ENCODE data around the gene CREG1.
"Not testable (repeated sequence)": the region's sequence is repeated elsewhere in the genome, so short reads cannot be mapped to it uniquely, and the experiment has no call there.

Gene CREG1

DNA sequence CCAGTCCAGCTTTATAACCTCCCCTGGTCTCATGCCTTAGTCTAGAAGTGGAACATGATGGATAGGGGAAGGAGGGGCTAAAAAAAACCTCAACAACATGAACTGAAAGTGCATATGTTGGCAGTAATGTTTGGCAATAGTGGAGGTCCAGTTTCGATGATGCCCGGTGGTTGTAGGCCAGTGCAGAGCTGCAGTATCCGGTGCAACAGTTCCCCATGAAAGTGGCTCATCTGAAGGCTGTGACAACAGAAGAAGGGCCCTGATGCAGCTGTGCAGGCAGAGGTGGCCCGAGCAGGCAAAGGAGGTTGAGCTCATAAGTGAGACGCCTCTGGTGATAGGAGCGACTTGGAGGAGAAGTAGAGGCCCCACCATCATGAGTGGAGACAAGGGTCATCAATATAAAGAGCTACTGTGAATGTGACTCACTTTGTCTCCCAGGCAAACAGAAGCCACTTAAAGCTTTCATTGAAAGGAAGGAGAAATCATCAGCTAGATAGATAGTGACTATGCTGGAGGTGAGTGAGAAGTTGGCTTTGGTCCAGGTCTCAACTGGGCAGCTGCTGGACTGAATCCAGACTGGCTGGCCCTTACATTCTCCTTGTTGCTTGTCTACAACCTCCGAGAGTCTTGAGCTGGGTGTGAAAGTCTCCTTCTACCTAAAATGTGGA is 10.2 kb upstream of the CREG1 start:
- no peak for DNase-seq

DNA sequence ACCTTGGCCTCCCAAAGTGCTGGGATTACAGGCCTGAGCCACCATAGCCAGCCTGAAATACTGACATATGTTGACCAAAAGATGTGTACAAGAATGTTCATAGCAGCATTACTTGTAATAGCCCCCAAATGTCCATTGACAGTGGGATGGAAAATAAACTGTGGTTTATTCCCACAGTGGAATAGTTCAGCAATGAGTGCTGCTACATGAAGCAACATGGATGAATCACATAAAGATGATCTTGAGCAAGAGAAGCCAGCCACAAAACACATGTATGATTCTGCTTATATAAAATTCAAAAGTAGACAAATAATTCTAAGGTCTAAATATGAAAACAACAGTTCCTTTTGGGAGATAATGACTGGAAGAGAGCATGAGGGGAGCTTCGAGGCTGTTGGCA is 9.1 kb upstream of the CREG1 start:
- DNase-seq, result no peak

DNA sequence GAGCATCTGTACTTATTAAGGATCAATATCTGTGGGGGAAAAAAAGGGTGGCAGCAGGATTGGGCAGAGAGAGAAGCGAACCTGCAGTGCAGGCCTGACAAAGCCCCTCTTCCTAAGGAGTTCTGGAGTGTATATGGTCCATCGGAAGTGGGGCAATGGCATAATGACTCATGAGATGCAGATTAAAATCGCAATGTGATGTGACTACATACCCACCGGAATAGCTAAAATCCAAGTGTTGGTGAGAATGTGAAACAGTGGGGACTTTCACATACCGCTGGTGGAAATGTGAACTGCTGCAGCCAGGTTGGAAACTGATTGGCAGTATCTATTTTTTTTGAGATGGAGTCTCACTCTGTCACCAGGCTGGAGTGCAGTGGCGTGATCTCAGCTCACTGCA is 8.2 kb upstream of the CREG1 start:
- no peak for DNase-seq

DNA sequence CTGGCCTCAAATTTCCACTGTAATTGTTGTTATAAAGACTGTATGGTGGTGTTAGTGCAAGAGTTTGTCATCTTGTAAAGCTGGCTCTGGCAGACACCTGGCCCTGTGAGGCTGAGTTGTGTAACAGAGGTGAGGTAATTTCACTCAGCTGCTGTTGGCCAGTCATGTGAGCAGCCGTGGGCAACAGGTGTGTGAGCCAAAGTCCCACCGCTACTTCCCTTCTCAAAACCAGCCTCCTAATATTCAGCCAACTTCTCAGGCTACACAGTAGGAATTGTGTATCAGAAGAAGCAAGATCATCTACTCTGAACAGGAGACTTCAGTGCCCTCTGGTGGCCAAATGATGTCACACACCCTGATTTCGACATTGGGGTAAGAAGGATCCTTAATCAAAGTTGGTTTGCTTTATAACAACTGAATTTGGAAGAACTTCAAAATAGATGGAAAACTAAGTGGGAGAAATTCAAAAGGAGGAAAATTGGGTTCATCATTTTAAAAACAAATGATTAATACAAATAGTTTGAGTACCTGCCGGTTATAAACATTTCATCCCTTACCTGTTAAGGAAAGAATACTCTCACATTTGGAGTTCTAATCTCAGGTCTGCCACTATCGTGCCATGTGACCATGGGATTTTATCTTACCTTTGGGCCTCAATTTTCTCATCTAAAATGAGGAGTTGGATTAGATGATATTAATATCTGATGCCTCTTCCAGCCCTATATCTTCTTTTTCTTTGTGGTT is 2.6 kb upstream of the CREG1 start:
- DNase-seq, result peak; percentile 80 to 85

DNA sequence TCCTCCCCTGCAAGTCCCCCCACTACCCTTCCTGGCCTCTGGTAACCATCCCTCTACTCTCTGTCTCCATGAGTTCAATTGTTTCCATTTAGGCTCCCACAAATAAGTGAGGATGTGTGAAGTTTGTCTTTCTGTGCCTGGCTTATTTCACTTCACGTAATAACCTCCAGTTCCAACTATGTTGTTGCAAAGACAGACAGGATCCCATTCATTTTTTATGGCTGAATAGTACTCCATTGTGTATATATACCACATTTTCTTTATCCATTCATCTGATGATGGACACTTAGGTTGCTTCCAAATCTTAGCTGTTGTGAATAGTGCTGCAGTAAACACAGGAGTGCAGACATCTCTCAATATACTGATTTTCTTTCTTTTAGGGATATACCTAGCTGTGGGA is 1.5 kb upstream of the CREG1 start:
- not testable (repeated sequence) for DNase-seq

DNA sequence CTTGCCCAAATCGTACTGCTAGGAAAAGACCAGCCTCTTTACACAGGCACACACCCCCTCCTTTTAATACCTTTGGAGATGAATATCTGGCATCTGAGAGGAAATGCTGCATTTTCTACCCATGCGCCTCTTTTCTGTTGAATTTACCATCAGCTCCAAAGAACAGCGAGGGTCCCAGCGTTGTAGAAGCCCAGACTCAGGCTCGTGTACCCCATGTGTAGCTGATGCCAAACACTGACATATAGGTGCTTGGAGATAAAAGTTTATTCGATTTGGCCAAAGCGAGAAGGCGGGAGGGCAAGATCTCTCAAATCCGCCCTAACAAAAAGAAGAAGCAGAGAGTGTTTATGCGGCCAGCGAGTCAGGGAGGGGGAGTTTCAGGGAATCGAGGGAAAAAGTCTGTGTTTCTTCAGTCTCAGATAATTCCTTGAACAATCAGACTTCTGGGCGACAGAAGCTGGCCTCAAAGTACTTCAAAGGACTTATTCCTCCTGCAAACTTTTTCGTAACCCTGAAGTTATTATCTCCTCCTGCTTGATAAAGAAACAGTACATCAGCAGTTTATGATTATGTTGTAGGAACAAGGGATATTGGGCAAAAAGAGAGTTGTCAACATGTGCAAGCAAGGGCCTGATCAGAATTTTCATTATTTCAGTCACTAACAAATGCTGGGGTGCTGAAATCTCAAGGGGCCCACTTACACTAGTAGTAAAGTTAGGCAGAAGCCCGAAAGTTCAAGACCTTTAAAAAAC is 642 bp upstream of the CREG1 start:
- no peak for DNase-seq

DNA sequence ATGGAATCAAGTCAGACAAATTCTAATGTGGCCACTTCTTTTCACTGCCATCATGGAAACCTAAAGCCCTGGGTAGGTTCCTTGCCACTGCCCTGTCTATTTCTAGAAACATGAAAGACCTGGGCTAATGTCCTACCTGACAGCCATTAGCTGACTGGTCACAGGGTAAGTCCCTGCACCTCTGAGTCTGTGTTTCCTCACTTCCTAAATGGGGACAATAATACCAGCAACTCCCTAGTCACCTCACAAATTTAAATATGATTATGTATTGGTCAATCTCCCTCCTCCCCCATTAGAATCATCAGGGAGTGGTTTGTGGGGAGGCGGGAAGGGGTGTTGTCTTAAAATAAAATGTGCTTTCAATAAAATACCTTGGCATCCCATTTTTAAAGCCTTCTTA is 2.2 kb downstream of the CREG1 start:
- DNase-seq, result no peak

DNA sequence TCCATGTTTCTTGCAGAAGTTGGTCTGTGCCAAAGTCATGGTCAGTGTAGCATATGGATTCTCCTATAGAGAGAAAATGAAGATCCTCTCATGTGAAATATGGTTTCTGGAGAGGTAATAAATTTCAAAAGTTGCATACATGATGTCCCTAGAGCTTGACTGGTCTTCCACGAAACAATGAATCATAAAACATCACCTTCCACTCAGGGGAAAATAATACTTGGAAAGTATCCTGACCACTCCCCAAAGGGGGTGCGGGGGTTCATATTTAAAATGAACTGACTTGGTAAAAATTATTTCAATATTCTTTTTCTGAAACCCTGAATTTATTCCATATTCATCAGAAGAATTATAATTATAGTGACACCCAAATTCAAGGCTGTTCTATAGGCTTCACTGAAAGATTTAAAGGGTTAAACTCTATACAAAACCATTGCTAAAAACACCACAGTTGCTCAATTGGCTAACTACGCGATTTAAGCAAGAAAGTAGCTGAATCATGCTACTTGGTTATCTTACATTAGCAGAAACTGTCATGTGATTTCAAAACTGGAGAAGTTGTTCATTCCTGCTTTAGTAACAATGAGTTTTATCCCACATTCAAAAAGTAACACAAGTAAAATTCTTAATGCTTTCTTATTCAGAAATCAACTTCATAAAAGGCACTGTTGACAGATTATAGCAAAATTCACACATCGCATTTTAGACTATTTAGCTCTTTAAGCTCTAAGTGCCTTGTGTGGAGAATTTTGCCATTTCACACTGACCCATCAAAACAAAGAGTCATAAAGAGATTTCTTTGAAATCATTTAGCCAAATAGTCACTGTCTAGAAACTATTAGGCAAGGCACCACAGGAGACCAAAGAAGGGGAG is 5.3 kb downstream of the CREG1 start:
- DNase-seq, result no peak

DNA sequence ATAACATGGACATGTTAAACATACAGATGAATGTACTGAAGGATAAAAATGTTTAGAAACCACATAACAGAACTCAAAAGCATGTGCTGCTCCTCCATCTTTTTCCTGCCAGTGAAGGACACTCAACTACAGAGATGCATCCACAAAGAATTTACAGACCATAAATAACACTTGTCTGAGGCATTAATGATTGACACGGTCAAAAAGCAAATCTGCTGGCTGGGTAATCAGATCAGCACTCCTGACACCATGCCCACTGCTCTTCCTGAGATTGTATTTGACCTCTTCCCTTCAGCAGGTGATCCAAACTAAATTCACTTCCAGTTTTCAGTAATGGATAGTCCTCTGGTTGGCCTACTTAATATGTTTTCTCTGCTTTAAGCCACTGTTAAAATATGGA is 6.6 kb downstream of the CREG1 start:
- no peak for DNase-seq

DNA sequence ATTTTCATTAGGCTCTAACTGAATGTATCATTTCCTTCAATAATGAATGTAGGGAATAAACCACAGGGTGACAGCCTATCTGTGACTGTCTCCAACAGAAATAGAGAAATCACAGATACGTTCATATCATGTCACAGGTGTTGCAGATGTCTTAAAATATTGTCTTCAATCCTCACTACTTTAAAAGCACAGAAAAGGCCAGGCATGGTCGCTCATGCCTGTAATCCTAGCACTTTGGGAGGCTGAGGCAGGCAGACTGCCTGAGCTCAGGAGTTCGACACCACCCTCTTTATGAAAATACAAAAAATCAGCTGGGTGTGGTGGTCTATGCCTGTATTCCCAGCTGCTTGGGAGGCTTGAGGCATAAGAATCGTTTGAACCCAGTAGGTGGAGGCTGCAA is 8.2 kb downstream of the CREG1 start:
- DNase-seq, result no peak

DNA sequence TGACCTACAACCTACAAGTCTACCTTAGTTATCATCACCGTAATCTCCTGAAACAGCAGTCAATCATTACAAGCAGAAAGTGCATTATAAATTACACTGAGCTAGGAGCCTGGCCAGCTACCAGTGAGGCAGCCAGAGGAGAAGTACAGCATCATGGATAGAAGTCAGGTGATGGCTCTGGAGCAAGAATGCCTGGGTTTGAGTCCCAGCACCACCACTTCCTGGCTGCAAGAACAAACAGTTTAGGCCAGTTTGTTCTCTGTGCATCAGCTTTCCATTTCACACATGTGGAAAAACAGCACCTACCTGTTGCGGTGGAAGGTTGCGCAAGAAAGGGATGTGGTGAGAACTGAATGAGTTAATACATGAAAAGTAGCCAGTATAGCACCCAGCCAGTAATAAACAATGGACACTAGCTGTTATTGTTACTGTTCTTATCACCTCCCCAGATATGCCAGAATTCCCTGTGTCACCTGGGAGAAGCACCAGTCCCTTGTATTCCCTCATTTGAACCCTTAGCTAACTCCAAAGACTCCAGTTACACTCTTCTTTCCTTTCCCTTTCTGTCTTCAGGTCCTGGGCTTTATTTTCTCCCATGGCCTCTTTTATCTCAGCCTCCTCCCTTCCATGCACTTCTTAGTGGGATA is 9.0 kb downstream of the CREG1 start:
- DNase-seq, result peak in 1 of 2 experiments; percentile 16

DNA sequence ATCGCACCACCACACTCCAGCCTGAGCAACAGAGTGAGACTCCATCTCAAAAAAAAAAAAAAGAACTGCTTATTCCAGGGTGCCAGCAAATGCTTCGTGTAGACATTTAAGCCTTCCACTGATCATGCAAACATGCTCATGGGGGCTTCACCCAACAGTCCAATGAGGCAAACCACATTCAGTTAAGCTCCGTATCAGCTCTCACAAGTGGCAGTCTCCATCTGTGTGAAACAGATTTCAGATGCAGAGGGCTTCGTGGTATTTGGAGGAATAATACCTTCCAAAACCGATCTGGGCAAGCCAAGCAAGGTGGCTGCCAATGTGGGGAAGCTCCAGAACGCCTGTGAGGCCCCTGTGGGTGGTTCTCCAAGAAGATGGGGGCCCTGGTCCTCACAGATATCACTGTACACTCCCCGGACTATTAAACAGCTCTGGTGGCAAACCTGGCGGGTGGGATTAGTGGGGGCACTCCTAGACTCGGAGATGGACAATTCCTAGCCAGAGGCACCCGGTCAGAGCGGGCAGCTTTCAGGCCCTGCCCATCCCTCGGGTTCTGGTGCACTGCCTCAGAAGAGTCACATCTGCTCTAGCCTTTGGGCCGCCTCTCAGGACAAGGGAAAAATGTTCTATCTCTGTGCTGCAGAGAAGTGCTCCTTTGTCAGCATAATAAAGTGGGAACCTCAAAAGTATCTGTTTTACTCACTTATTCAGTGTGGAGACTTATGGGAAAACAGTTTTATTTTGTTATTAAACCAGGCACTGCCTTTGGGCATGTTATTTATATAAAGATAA is 10.2 kb downstream of the CREG1 start:
- DNase-seq, result no peak

DNA sequence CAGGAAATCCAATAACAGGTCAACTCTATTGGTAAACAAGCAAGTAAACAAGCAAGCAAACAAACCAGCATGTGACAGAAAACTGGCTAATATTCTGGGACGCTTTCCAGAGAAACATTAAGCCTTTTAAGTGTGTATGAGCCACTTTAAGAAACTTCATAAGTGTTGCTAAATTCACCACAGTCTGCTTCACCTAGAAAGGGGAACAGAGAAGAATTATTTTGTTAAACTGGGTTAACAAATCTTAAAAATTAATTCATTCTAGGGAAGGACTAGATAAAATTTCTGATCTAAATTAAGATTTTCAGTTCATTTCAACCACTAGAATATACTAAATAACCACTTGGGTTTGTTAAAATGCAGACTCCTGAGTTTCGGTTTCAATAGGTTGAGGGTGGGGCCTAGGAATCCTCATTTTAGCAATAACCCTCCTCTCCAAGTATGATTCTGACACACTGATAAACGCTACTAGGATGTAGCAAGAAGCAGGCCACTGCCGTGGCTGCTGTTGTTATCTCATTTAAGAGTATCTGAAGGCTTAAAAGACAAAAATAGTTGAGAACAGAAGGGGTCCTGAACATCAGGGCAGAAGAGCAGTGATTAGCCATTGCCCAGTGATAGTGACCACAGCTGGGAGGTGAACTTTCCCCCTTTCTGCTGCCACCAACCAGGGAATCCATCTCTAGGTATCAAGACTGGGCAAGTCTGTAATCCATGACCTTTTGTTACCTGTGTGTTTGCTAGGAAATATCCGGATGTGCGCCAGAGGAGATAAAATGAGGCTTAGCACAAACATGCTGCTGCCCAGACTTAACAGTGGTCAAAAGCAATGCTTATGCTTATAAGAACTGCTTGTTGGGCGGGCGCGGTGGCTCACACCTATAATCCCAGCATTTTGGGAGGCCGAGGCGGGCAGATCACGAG is 11.2 kb downstream of the CREG1 start:
- no peak for DNase-seq

DNA sequence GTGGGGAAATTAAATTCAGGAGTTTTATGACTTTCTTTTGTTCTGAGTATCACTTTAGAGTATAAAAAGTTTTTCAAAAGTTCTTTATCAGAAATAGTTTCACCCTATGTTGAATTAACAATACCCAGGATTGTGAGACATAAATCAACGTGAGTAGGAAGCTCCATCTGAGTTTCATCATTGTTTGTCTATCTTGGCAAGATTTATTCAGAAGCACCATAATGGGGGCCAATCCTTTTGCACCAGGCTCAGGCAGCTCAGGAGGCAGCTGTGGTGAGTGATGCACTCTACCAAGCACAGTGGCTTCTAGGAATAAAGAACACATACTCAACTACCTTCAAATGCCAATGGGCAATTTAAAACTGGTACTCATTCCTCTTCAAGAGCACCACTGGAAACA is 12.0 kb downstream of the CREG1 start:
- DNase-seq, result no peak

DNA sequence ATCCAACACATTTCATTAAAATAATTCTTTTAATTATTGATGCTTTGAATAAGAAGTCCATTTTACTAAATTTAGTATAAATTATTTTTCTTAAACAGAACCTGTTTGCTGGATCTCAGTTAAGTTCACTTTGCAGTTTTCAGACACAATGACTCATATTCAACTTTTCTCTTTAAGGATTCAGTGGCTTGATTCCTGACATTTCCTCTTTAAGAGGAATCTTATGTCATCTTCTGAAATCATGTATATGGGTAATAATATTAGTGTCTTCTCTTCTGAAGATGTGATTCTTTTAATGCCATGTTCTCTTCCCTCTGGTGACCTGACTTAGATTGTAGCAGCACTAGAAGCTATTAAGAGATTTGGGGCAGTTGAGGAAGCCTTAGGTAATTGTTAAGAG is 12.6 kb downstream of the CREG1 start:
- no peak for DNase-seq

DNA sequence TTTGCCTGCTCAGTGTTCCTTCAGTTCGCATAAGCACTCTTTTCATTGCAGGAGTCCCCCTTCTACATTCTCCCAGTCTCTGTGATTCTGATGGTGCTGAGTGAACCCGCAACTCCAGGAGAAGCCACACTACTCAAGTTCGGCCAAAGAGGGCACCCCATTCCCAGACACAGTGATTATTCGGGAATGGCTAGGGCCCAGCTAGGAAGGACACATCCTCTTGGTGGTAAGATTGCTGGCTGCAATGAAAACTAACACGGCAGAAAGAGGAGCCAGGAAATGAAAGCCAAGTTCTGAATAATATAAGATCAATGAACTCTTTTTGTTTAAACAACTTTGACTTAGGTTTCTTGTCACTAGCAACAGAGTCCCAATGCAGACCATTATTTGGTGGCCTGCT is 14.9 kb downstream of the CREG1 start:
- no peak for DNase-seq

DNA sequence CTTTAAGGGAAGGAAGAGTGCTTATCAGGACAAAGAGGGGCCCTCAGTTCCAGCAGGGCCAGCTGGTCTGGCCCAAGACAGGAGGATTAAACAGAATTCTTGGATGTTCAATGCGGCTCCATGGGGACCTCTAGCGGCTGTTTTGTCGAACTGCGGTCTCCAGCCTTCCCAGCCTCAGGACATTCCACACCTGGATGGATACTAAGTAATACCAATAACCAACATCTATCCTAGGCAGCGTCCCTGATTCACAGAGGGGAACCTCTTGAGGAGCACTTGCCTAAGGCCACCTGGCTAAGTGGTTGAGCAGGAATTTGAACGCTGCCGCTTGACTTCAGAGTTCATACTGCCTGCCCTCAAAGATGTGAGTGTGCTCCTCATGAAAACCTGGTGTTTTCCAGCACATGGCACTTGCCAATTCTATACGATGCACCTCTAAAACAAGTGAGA is 19.7 kb downstream of the CREG1 start:
- peak; percentile 68 to 76 for DNase-seq

DNA sequence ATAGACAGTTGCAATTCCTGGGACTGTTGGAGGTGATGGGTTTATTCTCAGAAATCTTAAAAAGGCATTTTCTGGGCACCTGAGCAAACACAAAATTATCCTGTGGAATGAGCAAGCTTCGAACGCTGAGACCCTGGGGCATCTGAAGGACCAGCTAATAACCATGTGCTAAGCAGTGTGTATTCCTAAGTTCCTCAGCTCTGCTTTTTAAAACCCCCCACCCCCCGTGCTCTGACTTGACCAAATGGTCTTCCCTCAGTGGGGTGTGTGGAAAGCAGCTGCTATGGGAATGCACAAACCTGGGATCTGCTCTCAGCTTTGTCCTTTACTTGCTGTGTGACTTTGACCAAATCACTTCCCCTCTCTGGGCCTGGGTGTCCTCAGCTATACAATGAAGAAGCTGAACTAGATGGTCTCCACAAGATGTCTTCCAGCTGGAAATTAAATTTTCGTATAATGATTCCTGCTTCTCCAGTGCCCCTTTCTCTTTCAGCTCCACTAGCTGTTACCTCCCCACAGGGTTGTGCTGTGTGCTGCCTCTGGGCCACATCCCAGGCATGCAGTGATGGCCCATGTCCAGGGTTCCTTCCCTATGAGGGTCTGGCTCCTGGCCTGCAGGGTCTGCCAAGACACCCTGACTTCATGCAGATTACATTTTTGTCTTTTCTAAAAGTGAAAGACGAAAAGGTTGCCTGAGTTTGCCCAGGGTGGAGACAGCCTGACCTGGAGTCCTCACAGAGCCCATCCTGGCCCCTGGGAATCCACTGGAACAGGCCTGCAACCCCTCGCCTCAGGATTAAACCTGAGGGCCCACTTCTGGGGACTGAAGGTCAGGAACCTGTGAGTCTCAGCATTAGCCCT is 20.4 kb downstream of the CREG1 start:
- no peak for DNase-seq

DNA sequence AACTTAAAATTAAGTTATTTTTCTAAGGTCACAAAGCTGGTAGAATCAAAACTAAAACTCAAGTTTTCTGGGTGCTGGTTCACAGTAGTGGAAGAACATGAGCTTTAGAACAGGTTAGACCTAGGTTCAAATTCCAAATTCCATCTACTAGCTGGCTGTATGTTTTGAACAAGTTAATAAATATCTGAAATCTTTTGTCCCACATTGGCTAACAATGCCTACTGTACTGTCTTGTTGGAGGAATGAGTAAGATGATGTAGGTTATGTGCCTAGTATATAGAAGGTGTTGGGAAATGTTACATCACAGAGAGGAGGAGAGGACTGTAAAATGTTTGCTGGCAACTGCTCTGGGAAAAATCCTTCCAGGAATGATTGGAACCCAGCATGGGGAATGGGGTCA is 21.2 kb downstream of the CREG1 start:
- DNase-seq, result no peak

Data from activated CD4-positive, alpha-beta T cell treated with anti-CD3 and anti-CD28 coated beads, Interleukin-2, amount 50 U/mL, for 48 hours (primary cell).